ENCODE data around the gene IPO5. TPM values are rescaled to one million over a fixed set of nuclear protein-coding genes. Genes with fewer than 3 reads are reported as not detected.
"Not testable (repeated sequence)": the region's sequence is repeated elsewhere in the genome, so short reads cannot be mapped to it uniquely, and the experiment has no call there.

Gene IPO5
- total RNA-seq, 2 donors from 2014 or later: 110 to 131 TPM

- TF ChIP-seq, protein P1, sequence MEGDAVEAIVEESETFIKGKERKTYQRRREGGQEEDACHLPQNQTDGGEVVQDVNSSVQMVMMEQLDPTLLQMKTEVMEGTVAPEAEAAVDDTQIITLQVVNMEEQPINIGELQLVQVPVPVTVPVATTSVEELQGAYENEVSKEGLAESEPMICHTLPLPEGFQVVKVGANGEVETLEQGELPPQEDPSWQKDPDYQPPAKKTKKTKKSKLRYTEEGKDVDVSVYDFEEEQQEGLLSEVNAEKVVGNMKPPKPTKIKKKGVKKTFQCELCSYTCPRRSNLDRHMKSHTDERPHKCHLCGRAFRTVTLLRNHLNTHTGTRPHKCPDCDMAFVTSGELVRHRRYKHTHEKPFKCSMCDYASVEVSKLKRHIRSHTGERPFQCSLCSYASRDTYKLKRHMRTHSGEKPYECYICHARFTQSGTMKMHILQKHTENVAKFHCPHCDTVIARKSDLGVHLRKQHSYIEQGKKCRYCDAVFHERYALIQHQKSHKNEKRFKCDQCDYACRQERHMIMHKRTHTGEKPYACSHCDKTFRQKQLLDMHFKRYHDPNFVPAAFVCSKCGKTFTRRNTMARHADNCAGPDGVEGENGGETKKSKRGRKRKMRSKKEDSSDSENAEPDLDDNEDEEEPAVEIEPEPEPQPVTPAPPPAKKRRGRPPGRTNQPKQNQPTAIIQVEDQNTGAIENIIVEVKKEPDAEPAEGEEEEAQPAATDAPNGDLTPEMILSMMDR (IDR thresholded peaks at IDR 0.05): no peak
- ATAC-seq (ENCODE audit: insufficient number of reproducible peaks, low FRiP score, low read depth) (no peak), DNase-seq (ENCODE audit: low spot score) (no peak)
- Histone ChIP-seq H3K27me3 (replicated peaks; ENCODE audit: insufficient read depth) (no peaks in the 10 kb centered on the region), H3K4me3 (no peak overlapping the region), H3K36me3 (no peaks in the 10 kb centered on the region), H3K9me3 (no peaks in the 10 kb centered on the region), H3K4me1 (ENCODE audit: control insufficient read depth in 1 of 2, low read depth in 2 of 2) (no peaks in the 10 kb centered on the region), H3K27ac (no peak overlapping the region)
Measured at GRCh38 chr13:97948041-97948440, 5.4 kb upstream of the IPO5 start.

GRCh38 chr13:97949316-97949715 lies 4.2 kb upstream of the IPO5 start:
- not testable (repeated sequence) for H3K4me3 ChIP-seq; DNase-seq (ENCODE audit: low spot score); H3K36me3 ChIP-seq; H3K9me3 ChIP-seq; ATAC-seq (ENCODE audit: insufficient number of reproducible peaks, low FRiP score, low read depth); H3K27ac ChIP-seq; H3K4me1 ChIP-seq (ENCODE audit: control insufficient read depth in 1 of 2, low read depth in 2 of 2); H3K27me3 ChIP-seq (replicated peaks; ENCODE audit: insufficient read depth)

DNA sequence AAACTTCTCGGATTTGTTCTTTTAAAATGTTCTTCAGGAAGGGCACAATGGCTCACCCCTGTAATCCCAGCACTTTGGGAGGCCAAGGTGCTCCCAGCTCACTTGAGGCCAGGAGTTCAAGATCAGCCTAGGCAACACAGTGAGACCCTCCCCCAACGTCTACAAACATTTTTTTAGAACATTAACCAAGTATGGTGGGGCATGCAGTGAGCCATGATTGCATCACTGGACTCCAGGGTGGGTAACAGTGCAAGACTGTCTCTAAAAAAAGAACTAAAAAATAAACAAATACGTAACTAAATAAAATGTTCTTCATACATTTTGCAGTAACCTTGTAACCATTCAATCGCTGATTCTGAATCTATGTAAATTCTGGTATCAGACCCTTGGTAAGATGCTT lies 2.1 kb upstream of the IPO5 start:
- Histone ChIP-seq H3K9me3 (no peaks in the 10 kb centered on the region), H3K27ac (no peak overlapping the region), H3K4me1 (ENCODE audit: control insufficient read depth in 1 of 2, low read depth in 2 of 2) (no peaks in the 10 kb centered on the region), H3K4me3 (no peak overlapping the region), H3K27me3 (replicated peaks; ENCODE audit: insufficient read depth) (no peaks in the 10 kb centered on the region), H3K36me3 (no peaks in the 10 kb centered on the region)
- ATAC-seq (ENCODE audit: insufficient number of reproducible peaks, low FRiP score, low read depth) (no peak), DNase-seq (ENCODE audit: low spot score) (no peak)
- TF ChIP-seq, protein P1 (IDR thresholded peaks at IDR 0.05): no peak

- not testable (repeated sequence) for H3K27me3 ChIP-seq (replicated peaks; ENCODE audit: insufficient read depth); H3K27ac ChIP-seq; H3K4me3 ChIP-seq; ATAC-seq (ENCODE audit: insufficient number of reproducible peaks, low FRiP score, low read depth); DNase-seq (ENCODE audit: low spot score); H3K4me1 ChIP-seq (ENCODE audit: control insufficient read depth in 1 of 2, low read depth in 2 of 2); H3K9me3 ChIP-seq; H3K36me3 ChIP-seq
Measured at GRCh38 chr13:97952831-97953230, 644 bp upstream of the IPO5 start.

DNA sequence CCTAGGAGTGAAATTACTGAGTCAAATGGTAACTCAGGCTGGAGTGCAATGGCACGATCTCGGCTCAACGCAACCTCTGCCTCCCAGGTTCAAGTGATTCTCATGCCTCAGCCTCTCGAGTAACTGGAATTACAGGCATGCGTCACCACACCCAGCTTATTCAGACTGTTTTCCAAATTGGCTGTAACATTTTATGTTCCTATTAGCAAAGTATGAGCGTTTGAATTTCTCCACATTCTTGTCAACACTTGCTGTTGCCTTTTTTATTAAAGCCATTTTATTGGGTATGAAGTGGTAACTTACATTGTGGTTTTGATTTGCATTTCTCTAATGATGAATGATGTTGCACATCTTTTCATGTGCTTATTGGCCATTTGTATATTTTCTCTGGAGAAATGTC lies 7.9 kb downstream of the IPO5 start:
- Histone ChIP-seq H3K27ac (no peak overlapping the region), H3K9me3 (no peaks in the 10 kb centered on the region), H3K4me3 (no peak overlapping the region), H3K36me3 (no peaks in the 10 kb centered on the region), H3K4me1 (ENCODE audit: control insufficient read depth in 1 of 2, low read depth in 2 of 2) (no peaks in the 10 kb centered on the region), H3K27me3 (replicated peaks; ENCODE audit: insufficient read depth) (no peaks in the 10 kb centered on the region)
- TF ChIP-seq, protein P1 (IDR thresholded peaks at IDR 0.05): no peak
- ATAC-seq (ENCODE audit: insufficient number of reproducible peaks, low FRiP score, low read depth): no peak
- no peak for DNase-seq (ENCODE audit: low spot score)

DNA sequence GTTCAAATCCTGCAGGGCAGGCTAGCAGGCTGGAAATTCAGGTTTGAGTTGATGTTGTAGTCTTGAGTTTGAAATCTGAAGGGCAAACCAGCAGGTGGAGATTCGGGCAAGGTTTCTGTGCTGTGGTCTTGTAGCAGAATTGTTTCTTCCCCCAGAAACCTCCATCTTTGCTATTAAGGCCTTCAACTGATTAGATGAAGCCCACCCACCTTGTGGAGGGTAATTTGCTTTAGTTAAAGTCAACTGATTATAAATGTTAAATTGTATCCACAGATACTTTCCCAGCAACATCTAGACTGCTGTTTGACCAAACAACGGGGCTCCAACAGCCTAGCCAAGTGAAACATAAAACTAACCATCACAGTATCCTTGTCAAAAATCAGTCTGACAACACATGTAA lies 9.4 kb downstream of the IPO5 start:
- Histone ChIP-seq H3K27ac (no peak overlapping the region), H3K36me3 (no peaks in the 10 kb centered on the region), H3K4me3 (no peak overlapping the region), H3K4me1 (ENCODE audit: control insufficient read depth in 1 of 2, low read depth in 2 of 2) (no peaks in the 10 kb centered on the region), H3K27me3 (replicated peaks; ENCODE audit: insufficient read depth) (no peaks in the 10 kb centered on the region), H3K9me3 (no peaks in the 10 kb centered on the region)
- TF ChIP-seq, protein P1 (IDR thresholded peaks at IDR 0.05): no peak
- DNase-seq (ENCODE audit: low spot score): no peak
- ATAC-seq (ENCODE audit: insufficient number of reproducible peaks, low FRiP score, low read depth): no peak
